Measurements from ENCODE around the gene ENO1. TPM values are rescaled to one million over a fixed set of nuclear protein-coding genes. Genes with fewer than 3 reads are reported as not detected.

Gene ENO1
- total RNA-seq, 1 donor from 2014 or later, result 124 TPM

- Histone ChIP-seq H3K4me1 (no peaks in the 10 kb centered on the region), H3K9me3 (replicated peaks) (no peaks in the 10 kb centered on the region), H3K4me3 (no peak overlapping the region), H3K27me3 (ENCODE audit: low read depth) (no peaks in the 10 kb centered on the region), H3K27ac (replicated peaks) (no peak overlapping the region), H3K36me3 (no peaks in the 10 kb centered on the region)
- TF ChIP-seq, protein P1, sequence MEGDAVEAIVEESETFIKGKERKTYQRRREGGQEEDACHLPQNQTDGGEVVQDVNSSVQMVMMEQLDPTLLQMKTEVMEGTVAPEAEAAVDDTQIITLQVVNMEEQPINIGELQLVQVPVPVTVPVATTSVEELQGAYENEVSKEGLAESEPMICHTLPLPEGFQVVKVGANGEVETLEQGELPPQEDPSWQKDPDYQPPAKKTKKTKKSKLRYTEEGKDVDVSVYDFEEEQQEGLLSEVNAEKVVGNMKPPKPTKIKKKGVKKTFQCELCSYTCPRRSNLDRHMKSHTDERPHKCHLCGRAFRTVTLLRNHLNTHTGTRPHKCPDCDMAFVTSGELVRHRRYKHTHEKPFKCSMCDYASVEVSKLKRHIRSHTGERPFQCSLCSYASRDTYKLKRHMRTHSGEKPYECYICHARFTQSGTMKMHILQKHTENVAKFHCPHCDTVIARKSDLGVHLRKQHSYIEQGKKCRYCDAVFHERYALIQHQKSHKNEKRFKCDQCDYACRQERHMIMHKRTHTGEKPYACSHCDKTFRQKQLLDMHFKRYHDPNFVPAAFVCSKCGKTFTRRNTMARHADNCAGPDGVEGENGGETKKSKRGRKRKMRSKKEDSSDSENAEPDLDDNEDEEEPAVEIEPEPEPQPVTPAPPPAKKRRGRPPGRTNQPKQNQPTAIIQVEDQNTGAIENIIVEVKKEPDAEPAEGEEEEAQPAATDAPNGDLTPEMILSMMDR (IDR thresholded peaks at IDR 0.05; ENCODE audit: borderline replicate concordance), result no peak
- intact Hi-C loops (cut with micrococcal nuclease), result loop anchor here (10.0 kb wide), 1 partner anchor 184 kb away; no protein-coding TSS in a partner anchor
- DNase-seq, result no peak
Measured at GRCh38 chr1:8910331-8910730, 31.8 kb upstream of the ENO1 start.

GRCh38 chr1:8908388-8909151 lies 30.1 kb upstream of the ENO1 start:
- no peak overlapping the region for H3K27ac ChIP-seq (replicated peaks)
- DNase-seq, result no peak
- no peaks in the 10 kb centered on the region for H3K36me3 ChIP-seq
- intact Hi-C loops (cut with micrococcal nuclease), result no loop called here
- H3K9me3 ChIP-seq (replicated peaks), result no peaks in the 10 kb centered on the region
- peaks cover 7% of the 10 kb centered on the region for H3K4me1 ChIP-seq
- no peaks in the 10 kb centered on the region for H3K27me3 ChIP-seq (ENCODE audit: low read depth)
- H3K4me3 ChIP-seq, result no peak overlapping the region
- TF ChIP-seq, protein P1 (IDR thresholded peaks at IDR 0.05; ENCODE audit: borderline replicate concordance), result no peak

GRCh38 chr1:8905582-8906191 lies 27.2 kb upstream of the ENO1 start:
- no peaks in the 10 kb centered on the region for H3K9me3 ChIP-seq (replicated peaks)
- H3K36me3 ChIP-seq, result no peaks in the 10 kb centered on the region
- H3K27ac ChIP-seq (replicated peaks), result no peak overlapping the region
- intact Hi-C loops (cut with micrococcal nuclease), result no loop called here
- H3K4me1 ChIP-seq, result peaks cover 9% of the 10 kb centered on the region
- DNase-seq, result no peak
- TF ChIP-seq, protein P1 (IDR thresholded peaks at IDR 0.05; ENCODE audit: borderline replicate concordance), result no peak
- H3K27me3 ChIP-seq (ENCODE audit: low read depth), result no peaks in the 10 kb centered on the region
- H3K4me3 ChIP-seq, result no peak overlapping the region

DNA sequence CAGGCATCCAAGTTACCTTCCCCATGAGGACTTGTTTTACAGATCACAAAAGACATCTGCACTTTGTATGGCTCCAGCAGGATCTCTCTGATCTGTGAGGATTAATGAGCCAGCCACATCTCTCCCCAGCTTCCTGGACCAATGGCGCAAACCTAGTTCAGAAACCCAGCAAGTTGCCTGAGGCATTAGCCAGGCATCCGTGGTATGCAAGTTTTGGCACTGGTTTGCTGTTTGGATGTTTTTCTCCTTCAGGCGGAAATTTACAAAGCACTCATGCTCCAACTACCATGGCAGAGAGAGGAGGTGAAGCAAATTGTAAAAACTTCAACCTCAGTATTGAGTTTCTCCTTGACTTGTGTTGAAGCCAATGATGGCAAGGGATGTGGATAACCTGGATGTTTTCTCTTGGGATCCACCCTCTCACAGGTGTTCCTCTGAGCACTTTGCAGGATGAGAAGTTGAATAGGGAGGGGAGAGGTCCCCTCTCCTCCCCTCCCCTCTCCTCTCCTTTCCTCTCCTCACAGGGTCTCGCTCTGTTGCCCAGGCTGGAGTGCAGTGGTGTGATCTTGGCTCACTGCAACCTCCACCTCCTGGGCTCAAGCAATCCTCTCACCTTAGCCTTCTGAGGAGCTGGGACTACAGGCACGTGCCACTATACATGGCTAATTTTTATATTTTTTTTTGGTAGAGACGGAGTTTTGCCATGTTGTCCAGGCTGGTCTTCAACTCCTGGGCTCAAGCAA lies 25.6 kb upstream of the ENO1 start:
- intact Hi-C loops (cut with micrococcal nuclease), result no loop called here
- Histone ChIP-seq H3K27ac (replicated peaks) (no peak overlapping the region), H3K27me3 (ENCODE audit: low read depth) (no peaks in the 10 kb centered on the region), H3K36me3 (no peaks in the 10 kb centered on the region), H3K4me3 (no peak overlapping the region), H3K4me1 (peaks cover 9% of the 10 kb centered on the region), H3K9me3 (replicated peaks) (no peaks in the 10 kb centered on the region)
- no peak for DNase-seq
- TF ChIP-seq, protein P1 (IDR thresholded peaks at IDR 0.05; ENCODE audit: borderline replicate concordance), result no peak

- Histone ChIP-seq H3K4me3 (no peak overlapping the region), H3K9me3 (replicated peaks) (no peaks in the 10 kb centered on the region), H3K36me3 (no peaks in the 10 kb centered on the region), H3K27ac (replicated peaks) (no peak overlapping the region), H3K4me1 (peaks cover 9% of the 10 kb centered on the region), H3K27me3 (ENCODE audit: low read depth) (no peaks in the 10 kb centered on the region)
- no peak for DNase-seq
- TF ChIP-seq, protein P1 (IDR thresholded peaks at IDR 0.05; ENCODE audit: borderline replicate concordance), result no peak
- intact Hi-C loops (cut with micrococcal nuclease), result no loop called here
Measured at GRCh38 chr1:8903410-8903809, 24.9 kb upstream of the ENO1 start.
